Neural cell (in vitro differentiated cells): ENCODE results near the gene TCP11X2. TPM values are rescaled to one million over a fixed set of nuclear protein-coding genes. Genes with fewer than 3 reads are reported as not detected.

ENCODE experiments used
- H2AFZ ChIP-seq: fragments of 200-600, 300-800 bp; sonication (generic), shearing (Covaris generic); 2 replicates; pipeline ENCODE4 v1.6.0; 2014; ENCODE audit warnings: low read depth, mild to moderate bottlenecking, antibody characterized with exemption, low read length, moderate library complexity
- H3F3A ChIP-seq: fragments of 200-600 bp; shearing (Covaris generic); 2 replicates; pipeline ENCODE4 v1.6.1; 2016; ENCODE audit warnings: mild to moderate bottlenecking, moderate library complexity, mixed read lengths, antibody characterized with exemption, low read length; ENCODE audit not compliant: insufficient read depth, poor library complexity, severe bottlenecking
- H3K27ac ChIP-seq: fragments of 200-600, 300-800 bp; sonication (generic), shearing (Covaris generic); 2 replicates; pipeline ENCODE4 v1.5.1; 2014; ENCODE audit warnings: mild to moderate bottlenecking, low read length, moderate library complexity
- H3K27me3 ChIP-seq: fragments of 300-800, 200-600 bp; sonication (generic), shearing (Covaris generic); 2 replicates; pipeline ENCODE4 v1.6.0; 2014; ENCODE audit warnings: mild to moderate bottlenecking, low read depth, low read length, moderate library complexity; ENCODE audit not compliant: insufficient read depth
- H3K36me3 ChIP-seq: fragments of 300-800, 200-600 bp; sonication (generic), shearing (Covaris generic); 2 replicates; pipeline ENCODE4 v1.5.1; 2014; ENCODE audit warnings: mild to moderate bottlenecking, antibody characterized with exemption, low read length, moderate library complexity; ENCODE audit not compliant: insufficient read depth
- H3K4me2 ChIP-seq: fragments of 300-800, 200-600 bp; sonication (generic), shearing (Covaris generic); 2 replicates; pipeline ENCODE4 v1.6.0; 2014; ENCODE audit warnings: mild to moderate bottlenecking, low read length
- H3K4me3 ChIP-seq: fragments of 300-800, 200-600 bp; sonication (generic), shearing (Covaris generic); 2 replicates; pipeline ENCODE4 v1.5.1; 2014; ENCODE audit warnings: mild to moderate bottlenecking, low read length, moderate library complexity
- H3K79me2 ChIP-seq: fragments of 200-600 bp; shearing (Covaris generic); replicated peaks from 2 replicates; pipeline ENCODE4 v1.6.0; 2014; ENCODE audit warnings: mild to moderate bottlenecking, low read length, moderate library complexity; ENCODE audit not compliant: insufficient read depth
- H3K9ac ChIP-seq: fragments of 300-800, 200-600 bp; sonication (generic), shearing (Covaris generic); 2 replicates; pipeline ENCODE4 v1.6.1; 2016; ENCODE audit warnings: mild to moderate bottlenecking, low read length, mixed read lengths
- H3K9me2 ChIP-seq: fragments of 200-600 bp; shearing (Covaris generic); 2 replicates; pipeline ENCODE4 v1.6.1; 2016; ENCODE audit warnings: mild to moderate bottlenecking, low read length, mixed read lengths; ENCODE audit not compliant: insufficient read depth
- H3K9me3 ChIP-seq: fragments of 200-600, 300-800 bp; sonication (generic), shearing (Covaris generic); 2 replicates; pipeline ENCODE4 v1.6.1; 2016; ENCODE audit warnings: mild to moderate bottlenecking, mixed run types, low read length, moderate library complexity, mixed read lengths
- H4K20me1 ChIP-seq: fragments of 200-600 bp; shearing (Covaris generic); 2 replicates; pipeline ENCODE4 v1.6.1; 2016; ENCODE audit warnings: mild to moderate bottlenecking, mixed run types; ENCODE audit not compliant: insufficient read depth
- CTCF ChIP-seq: fragments of 450-650 bp; IDR thresholded peaks from 2 replicates; pipeline ENCODE4 v1.5.1; 2014; ENCODE audit warnings: antibody characterized with exemption, mild to moderate bottlenecking, moderate library complexity; ENCODE audit not compliant: poor library complexity, severe bottlenecking
- EP300 ChIP-seq: fragments of 450-650 bp; conservative IDR thresholded peaks from 2 replicates; pipeline ENCODE4 v1.6.1; 2014; ENCODE audit warnings: antibody characterized with exemption, mild to moderate bottlenecking, moderate library complexity; ENCODE audit not compliant: poor library complexity, severe bottlenecking
- EZH2 ChIP-seq: fragments of 200-600, 300-800 bp; shearing (Covaris generic), sonication (generic); IDR thresholded peaks from 2 replicates; pipeline ENCODE4 v1.6.1; 2014; ENCODE audit warnings: antibody characterized with exemption, low read length, borderline replicate concordance, mild to moderate bottlenecking; ENCODE audit not compliant: insufficient read depth, poor library complexity, severe bottlenecking
- MXI1 ChIP-seq: fragments of 450-650 bp; conservative IDR thresholded peaks from 2 replicates; pipeline ENCODE4 v1.6.1; 2014; ENCODE audit warnings: antibody characterized with exemption, mild to moderate bottlenecking; ENCODE audit not compliant: poor library complexity, severe bottlenecking
- POLR2AphosphoS5 ChIP-seq: IDR thresholded peaks from 2 replicates; pipeline ENCODE4 v1.6.1; 2012
- RAD21 ChIP-seq: fragments of 450-650 bp; conservative IDR thresholded peaks from 2 replicates; pipeline ENCODE4 v1.6.1; 2014; ENCODE audit warnings: antibody characterized with exemption, mild to moderate bottlenecking, moderate library complexity
- REST ChIP-seq: IDR thresholded peaks from 2 replicates; pipeline ENCODE4 v1.6.1; 2012; ENCODE audit warnings: borderline replicate concordance
- SMC3 ChIP-seq: fragments of 450-650 bp; conservative IDR thresholded peaks from 2 replicates; pipeline ENCODE4 v1.6.1; 2014; ENCODE audit warnings: antibody characterized with exemption, mild to moderate bottlenecking, moderate library complexity; ENCODE audit not compliant: poor library complexity
- TAF1 ChIP-seq: IDR thresholded peaks from 2 replicates; pipeline ENCODE4 v1.6.1; 2012; ENCODE audit warnings: low read depth
- polyA plus RNA-seq: library from polyadenylated mRNA; depleted of rRNA; stranded (reverse); fragments of >200 nt; gene quantifications from 2 replicates; pipeline ENCODE4 v1.2.3, GENCODE V29; 2014

The TCP11X2 gene
- polyA plus RNA-seq, 1 donor from 2014 or later, result 0.12 TPM

GRCh38 chrX:102514536-102514935 lies 42.9 kb upstream of the TCP11X2 start:
- H3K27me3 ChIP-seq, result no peaks in the 10 kb centered on the region

GRCh38 chrX:102498732-102499131 lies 27.1 kb upstream of the TCP11X2 start:
- no peak overlapping the region for H3K27ac ChIP-seq
- no peaks in the 10 kb centered on the region for H3K79me2 ChIP-seq
- H3K36me3 ChIP-seq, result no peaks in the 10 kb centered on the region
- no peak for TF ChIP-seq SMC3
- TF ChIP-seq POLR2AphosphoS5, result no peak
- no peak for TF ChIP-seq TAF1
- no peak for TF ChIP-seq MXI1
- TF ChIP-seq EZH2, result no peak
- TF ChIP-seq RAD21, result no peak
- no peak for TF ChIP-seq CTCF
- TF ChIP-seq EP300, result no peak
- no peak for TF ChIP-seq REST
- no peak overlapping the region for H3K9ac ChIP-seq
- no peak overlapping the region for H3K4me3 ChIP-seq
- H3K27me3 ChIP-seq, result no peaks in the 10 kb centered on the region
- no peak overlapping the region for H2AFZ ChIP-seq
- H4K20me1 ChIP-seq, result no peaks in the 10 kb centered on the region
- H3K9me2 ChIP-seq, result no peaks in the 10 kb centered on the region
- no peaks in the 10 kb centered on the region for H3K9me3 ChIP-seq
- no peaks in the 10 kb centered on the region for H3F3A ChIP-seq
- H3K4me2 ChIP-seq, result no peak overlapping the region

More at GRCh38 chrX:102514536-102514935, 42.9 kb upstream of the TCP11X2 start:
- Histone ChIP-seq H3K36me3 (no peaks in the 10 kb centered on the region), H4K20me1 (no peaks in the 10 kb centered on the region), H3K27ac (no peak overlapping the region), H3K79me2 (peaks cover 19% of the 10 kb centered on the region), H3K9me3 (no peaks in the 10 kb centered on the region), H2AFZ (no peak overlapping the region), H3K9me2 (no peaks in the 10 kb centered on the region), H3K4me2 (no peak overlapping the region), H3K4me3 (peak overlapping the region; percentile 74), H3F3A (no peaks in the 10 kb centered on the region), H3K9ac (no peak overlapping the region)
- TF ChIP-seq EZH2, result no peak
- no peak for TF ChIP-seq CTCF
